Activated naive CD4-positive, alpha-beta T cell treated with anti-CD3 and anti-CD28 coated beads, Interleukin-2, amount 10 ng/mL, durations not matched to agents 7 days and 5 days (primary cell): ENCODE data around the gene ABHD1.
A peak's percentile ranks its signal among the peaks of the same experiment; 100 is the strongest.
"Not testable (repeated sequence)": the region's sequence is repeated elsewhere in the genome, so short reads cannot be mapped to it uniquely, and the experiment has no call there.

Experiments used
- CTCF ChIA-PET: fragments of 350-600 bp; sonication (Branson Sonifier 250); formaldehyde crosslinking; loops from one replicate; lab custom pipeline; 2021; ENCODE audit warnings: antibody characterized with exemption; lab: Charles Lee
- DNase-seq: peaks from one replicate; pipeline ENCODE4 v3.0.0-alpha.2; 2020
- H3K27ac Mint-ChIP-seq: one replicate; pipeline ENCODE4 v1.8.0; 2021; ENCODE audit warnings: mild to moderate bottlenecking, moderate library complexity, mixed read lengths
- H3K27me3 Mint-ChIP-seq: one replicate; pipeline ENCODE4 v1.8.0; 2021; ENCODE audit warnings: mild to moderate bottlenecking, mixed read lengths
- H3K36me3 Mint-ChIP-seq: one replicate; pipeline ENCODE4 v1.8.0; 2021; ENCODE audit warnings: mixed read lengths
- H3K4me1 Mint-ChIP-seq: one replicate; pipeline ENCODE4 v1.8.0; 2021; ENCODE audit warnings: mixed read lengths
- H3K4me3 Mint-ChIP-seq: one replicate; pipeline ENCODE4 v1.8.0; 2021; ENCODE audit warnings: mild to moderate bottlenecking, moderate library complexity, mixed read lengths
- H3K9me3 Mint-ChIP-seq: one replicate; pipeline ENCODE4 v1.8.0; 2021; ENCODE audit warnings: mixed read lengths

The ABHD1 gene

DNA sequence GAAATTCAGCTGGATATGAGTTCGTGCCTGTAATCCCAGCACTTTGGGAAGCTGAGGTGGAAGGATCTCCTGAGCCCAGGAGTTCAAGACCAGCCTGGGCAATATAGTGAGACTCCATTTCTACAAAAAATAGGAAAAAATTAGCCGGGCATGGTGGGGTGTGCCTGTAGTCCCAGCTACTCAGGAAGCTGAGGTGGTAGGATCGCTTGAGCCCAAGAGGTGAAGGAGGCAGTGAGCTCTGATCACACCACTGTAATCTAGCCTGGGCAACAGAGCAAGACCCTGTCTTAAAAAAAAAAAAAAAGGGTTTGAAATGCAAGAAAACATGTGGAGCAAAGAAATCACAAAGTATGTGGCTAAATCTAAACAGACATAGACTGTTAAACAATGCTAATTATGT, 14.5 kb upstream of the ABHD1 start:
- Mint-ChIP-seq H3K4me1 (no peaks in the 10 kb centered on the region), H3K27me3 (peaks cover 28% of the 10 kb centered on the region), H3K4me3 (no peak overlapping the region), H3K9me3 (no peaks in the 10 kb centered on the region), H3K27ac (no peak overlapping the region), H3K36me3 (no peaks in the 10 kb centered on the region)
- no peak for DNase-seq
- CTCF ChIA-PET: no interaction called here

DNA sequence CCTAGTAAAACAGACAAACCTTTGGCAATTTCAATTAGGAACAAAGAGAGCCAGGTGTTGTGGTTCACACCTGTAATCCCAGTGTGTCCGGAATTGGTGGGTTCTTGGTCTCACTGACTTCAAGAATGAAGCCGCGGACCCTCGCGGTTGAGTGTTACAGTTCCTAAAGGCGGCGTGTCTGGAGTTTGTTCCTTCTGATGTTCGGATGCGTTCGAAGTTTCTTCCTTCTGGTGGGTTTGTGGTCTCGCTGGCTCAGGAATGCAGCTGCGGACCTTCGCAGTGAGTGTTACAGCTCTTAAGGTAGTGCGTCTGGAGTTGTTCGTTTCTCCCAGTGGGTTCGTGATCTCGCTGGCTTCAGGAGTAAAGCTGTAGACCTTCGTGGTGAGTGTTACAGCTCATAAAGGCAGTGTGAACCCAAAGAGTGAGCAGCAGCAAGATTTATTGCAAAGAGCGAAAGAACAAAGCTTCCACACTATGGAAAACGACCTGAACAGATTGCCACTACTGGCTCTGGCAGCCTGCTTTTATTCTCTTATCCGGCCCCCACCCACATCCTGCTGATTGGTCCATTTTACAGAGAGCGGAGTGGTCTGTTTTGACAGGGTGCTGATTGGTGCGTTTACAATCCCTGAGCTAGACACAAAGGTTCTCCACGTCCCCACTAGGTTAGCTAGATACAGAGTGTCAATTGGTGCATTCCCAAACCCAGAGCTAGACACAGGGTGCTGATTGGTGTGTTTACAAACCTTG, 12.8 kb upstream of the ABHD1 start:
- H3K27ac Mint-ChIP-seq, H3K9me3 Mint-ChIP-seq, DNase-seq, H3K4me1 Mint-ChIP-seq, CTCF ChIA-PET, H3K4me3 Mint-ChIP-seq, H3K36me3 Mint-ChIP-seq: not testable (repeated sequence)
- peaks cover 28% of the 10 kb centered on the region for H3K27me3 Mint-ChIP-seq

DNA sequence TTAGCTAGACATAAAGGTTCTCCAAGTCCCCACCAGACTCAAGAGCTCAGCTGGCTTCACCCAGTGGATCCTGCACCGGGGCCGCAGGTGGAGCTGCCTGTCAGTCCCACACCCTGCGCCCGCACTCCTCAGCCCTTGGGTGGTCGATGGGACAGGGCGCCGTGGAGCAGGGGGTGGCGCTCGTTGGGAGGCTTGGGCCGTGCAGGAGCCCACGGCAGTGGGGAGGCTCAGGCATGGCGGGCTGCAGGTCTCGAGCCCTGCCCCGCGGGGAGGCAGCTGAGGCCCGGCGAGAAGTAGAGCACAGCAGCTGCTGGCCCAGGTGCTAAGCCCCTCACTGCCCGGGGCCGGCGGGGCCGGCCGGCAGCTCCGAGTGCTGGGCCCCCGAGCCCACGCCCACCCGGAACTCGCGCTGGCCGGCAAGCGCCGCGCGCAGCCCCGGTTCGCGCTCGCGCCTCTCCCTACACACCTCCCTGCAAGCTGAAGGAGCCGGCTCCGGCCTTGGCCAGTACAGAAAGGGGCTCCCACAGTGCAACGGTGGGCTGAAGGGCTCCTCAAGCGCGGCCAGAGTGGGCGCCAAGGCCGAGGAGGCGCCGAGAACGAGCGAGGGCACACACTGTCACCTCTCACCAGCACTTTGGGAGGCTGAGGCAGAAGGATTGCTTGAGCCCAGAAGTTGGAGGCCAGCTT, 12.1 kb upstream of the ABHD1 start:
- H3K9me3 Mint-ChIP-seq, H3K4me3 Mint-ChIP-seq, CTCF ChIA-PET, H3K27ac Mint-ChIP-seq, DNase-seq, H3K4me1 Mint-ChIP-seq, H3K36me3 Mint-ChIP-seq: not testable (repeated sequence)
- peaks cover 28% of the 10 kb centered on the region for H3K27me3 Mint-ChIP-seq

DNA sequence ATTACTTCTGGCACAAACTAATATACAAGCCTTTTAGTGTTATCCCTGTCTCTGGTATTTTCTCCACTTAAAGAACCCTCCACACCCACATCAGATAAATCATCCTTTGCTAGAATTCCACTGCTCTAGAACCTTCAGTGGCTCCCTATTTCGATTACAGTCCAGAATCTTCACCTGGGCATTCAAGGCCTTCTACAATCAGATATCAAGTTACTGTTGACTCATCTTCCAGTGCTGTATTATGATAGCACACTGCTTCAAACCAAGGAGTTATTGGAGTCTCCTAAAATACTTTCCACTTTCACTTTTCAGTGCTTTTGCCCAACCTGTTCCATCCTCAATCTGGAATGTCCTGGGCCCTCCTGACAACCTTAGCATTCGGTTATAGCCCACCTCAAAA, 8.1 kb upstream of the ABHD1 start:
- CTCF ChIA-PET: interaction anchor here (0.8 to 1.9 kb wide), 2 partner anchors 12 to 15 kb away, joined by 3 to 6 read pairs; no protein-coding TSS in a partner anchor
- Mint-ChIP-seq H3K4me3 (no peak overlapping the region), H3K4me1 (peaks cover 13% of the 10 kb centered on the region), H3K27ac (no peak overlapping the region), H3K27me3 (peaks cover 54% of the 10 kb centered on the region), H3K9me3 (no peaks in the 10 kb centered on the region), H3K36me3 (no peaks in the 10 kb centered on the region)
- no peak for DNase-seq

DNA sequence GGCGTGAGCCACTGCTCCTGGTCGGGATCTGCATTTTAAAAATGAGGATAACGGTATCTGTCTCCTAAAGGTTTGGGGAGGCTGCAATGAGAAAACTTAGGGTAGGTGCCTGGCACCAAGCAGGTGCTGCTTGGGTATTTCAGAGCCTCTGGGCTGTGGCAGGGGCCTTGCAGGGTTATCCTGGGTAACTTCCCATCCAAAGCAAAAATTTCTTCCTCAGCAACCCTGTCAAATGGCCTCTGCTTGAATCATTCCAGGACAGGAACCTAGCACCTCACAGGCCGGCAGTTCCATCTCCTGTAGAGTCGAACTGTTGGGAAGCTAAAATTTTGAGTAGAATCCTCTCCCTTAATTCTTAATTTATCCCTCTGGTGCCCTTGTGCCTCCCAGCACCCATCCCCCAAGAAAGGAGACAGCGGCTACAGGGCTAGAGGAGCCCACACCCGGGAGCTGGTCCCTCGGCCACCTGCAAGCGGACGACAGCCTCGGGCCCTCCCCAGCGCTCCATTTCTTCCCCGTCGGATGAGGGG, 5.6 kb upstream of the ABHD1 start:
- no peak for DNase-seq
- H3K27ac Mint-ChIP-seq: no peak overlapping the region
- no peaks in the 10 kb centered on the region for H3K9me3 Mint-ChIP-seq
- CTCF ChIA-PET: interaction anchor here (0.6 kb wide), 1 partner anchor 51 kb away, joined by 5 read pairs; no protein-coding TSS in a partner anchor
- H3K4me3 Mint-ChIP-seq: peak overlapping the region; percentile 13
- H3K4me1 Mint-ChIP-seq: peaks cover 15% of the 10 kb centered on the region
- H3K36me3 Mint-ChIP-seq: no peaks in the 10 kb centered on the region
- H3K27me3 Mint-ChIP-seq: peaks cover 74% of the 10 kb centered on the region

DNA sequence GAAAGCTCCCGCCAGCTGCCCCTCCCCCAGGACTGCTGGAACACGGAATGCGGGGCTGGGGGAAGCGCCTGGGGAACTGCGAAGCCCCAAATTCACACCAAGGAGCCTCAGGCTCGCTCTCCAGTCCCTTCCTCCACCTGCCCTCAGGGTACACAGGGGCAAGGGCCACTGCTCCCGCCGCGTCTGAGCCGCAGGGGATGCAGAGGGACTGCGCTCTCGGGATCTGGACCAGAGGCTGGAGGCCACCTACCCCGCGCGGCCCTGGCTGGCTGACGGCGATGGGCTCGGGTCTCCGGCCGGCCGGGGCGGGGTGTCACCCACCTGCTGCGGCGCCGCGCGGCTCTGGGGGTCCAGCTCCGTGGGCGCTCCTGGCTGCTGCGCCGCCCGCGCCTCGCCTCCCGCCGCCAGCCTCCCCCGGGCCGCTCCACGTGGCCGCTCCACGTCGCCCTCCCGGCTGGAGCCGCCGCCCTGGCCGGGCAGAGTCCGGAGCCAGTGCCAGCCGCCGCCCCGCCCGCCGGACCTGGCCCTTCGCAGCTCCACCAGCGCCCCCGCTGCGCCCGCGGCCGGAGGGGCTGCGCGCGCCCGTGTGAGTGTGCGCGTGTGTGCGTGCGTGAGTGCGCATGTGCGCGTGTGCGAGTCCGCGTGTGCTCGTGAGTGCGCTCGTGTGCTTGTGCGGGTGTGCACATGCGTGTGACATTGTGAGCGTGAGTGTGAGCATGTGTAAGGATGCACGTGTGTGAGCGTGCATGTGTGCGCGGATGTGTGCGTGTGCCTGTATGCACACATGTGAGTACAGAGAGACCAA, 4.9 kb upstream of the ABHD1 start, which contains the start of gene CGREF1:
Gene CGREF1 (minus strand): TSS at position 604 of the 805 bp plus-strand sequence. CDS start 14,762 bp downstream, outside the sequence.
- peaks cover 74% of the 10 kb centered on the region for H3K27me3 Mint-ChIP-seq
- no peaks in the 10 kb centered on the region for H3K9me3 Mint-ChIP-seq
- CTCF ChIA-PET: no interaction called here
- H3K4me3 Mint-ChIP-seq: peak within 1 kb of the TSS; percentile 77
- peaks cover 19% of the 10 kb centered on the region for H3K4me1 Mint-ChIP-seq
- no peaks in the 10 kb centered on the region for H3K36me3 Mint-ChIP-seq
- H3K27ac Mint-ChIP-seq: no peak within 1 kb of the TSS
- DNase-seq: peak; percentile 32

DNA sequence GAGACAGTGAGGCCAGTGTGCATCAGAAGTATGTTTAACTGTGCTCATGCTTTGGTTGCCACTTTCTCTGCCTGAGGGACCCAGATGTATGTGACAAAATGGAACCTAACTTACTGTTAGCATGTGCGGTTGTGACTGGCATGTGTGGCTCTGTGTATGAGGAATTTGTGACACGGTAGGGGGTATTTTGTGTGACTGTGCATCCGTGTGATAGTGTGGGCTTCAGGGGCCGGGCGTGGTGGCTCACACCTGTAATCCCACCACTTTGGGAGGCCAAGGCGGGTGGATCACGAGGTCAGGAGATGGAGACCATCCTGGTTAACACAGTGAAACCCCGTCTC, 4.3 kb upstream of the ABHD1 start:
- H3K36me3 Mint-ChIP-seq, CTCF ChIA-PET, H3K9me3 Mint-ChIP-seq, H3K27ac Mint-ChIP-seq, DNase-seq: not testable (repeated sequence)
- peaks cover 72% of the 10 kb centered on the region for H3K27me3 Mint-ChIP-seq
- peaks cover 22% of the 10 kb centered on the region for H3K4me1 Mint-ChIP-seq
- H3K4me3 Mint-ChIP-seq: peak overlapping the region; percentile 77

DNA sequence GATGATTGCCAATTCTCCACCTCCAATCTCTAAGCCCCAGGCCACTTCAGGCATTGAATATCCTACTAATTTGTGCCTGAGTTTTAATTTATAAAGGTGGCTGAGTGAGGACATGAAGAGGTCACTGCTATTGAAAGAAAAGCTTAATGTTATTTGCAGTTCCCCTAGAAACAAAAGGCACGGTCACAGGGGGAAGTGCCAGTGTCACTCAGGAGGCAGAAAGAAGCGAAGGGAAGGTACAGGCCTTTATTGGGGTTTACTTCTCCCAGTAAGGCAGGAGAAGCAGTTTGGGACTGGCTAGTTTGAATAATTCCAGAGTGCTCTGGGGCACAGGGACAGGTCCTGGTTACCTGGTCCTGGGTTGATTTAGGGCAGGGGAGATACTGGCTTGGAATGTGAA, 1.7 kb upstream of the ABHD1 start:
- Mint-ChIP-seq H3K36me3 (no peaks in the 10 kb centered on the region), H3K4me3 (no peak overlapping the region), H3K4me1 (peaks cover 22% of the 10 kb centered on the region), H3K27ac (no peak overlapping the region), H3K9me3 (no peaks in the 10 kb centered on the region), H3K27me3 (peaks cover 62% of the 10 kb centered on the region)
- DNase-seq: no peak
- CTCF ChIA-PET: no interaction called here

DNA sequence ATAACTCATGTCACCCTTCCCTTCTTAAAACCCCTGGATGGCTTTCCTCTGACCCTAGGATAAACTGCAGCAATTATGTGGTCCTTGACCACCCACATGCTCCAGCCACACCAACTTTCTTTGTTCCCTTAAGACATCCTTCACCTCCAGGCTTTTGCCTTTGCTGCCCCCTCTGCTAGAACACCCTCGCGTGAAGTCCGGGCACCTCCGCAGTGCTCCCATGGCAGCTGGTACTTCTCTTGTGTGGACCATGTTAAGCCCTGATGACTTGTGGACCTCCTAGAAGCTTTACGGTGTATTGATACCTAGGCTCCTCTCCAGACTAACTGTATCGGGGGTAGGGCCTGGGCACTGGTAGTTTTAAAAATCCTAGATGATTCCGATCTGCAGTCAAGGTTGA, 824 bp upstream of the ABHD1 start:
- DNase-seq: no peak
- H3K4me3 Mint-ChIP-seq: peak overlapping the region; percentile 71
- no peaks in the 10 kb centered on the region for H3K9me3 Mint-ChIP-seq
- no peak overlapping the region for H3K27ac Mint-ChIP-seq
- peaks cover 56% of the 10 kb centered on the region for H3K27me3 Mint-ChIP-seq
- H3K36me3 Mint-ChIP-seq: no peaks in the 10 kb centered on the region
- H3K4me1 Mint-ChIP-seq: peaks cover 22% of the 10 kb centered on the region
- CTCF ChIA-PET: interaction anchor here (0.8 to 2.6 kb wide), 9 partner anchors 10 to 180 kb away, joined by 3 to 19 read pairs (median 4); partner anchors contain the start of genes AGBL5 and PREB

DNA sequence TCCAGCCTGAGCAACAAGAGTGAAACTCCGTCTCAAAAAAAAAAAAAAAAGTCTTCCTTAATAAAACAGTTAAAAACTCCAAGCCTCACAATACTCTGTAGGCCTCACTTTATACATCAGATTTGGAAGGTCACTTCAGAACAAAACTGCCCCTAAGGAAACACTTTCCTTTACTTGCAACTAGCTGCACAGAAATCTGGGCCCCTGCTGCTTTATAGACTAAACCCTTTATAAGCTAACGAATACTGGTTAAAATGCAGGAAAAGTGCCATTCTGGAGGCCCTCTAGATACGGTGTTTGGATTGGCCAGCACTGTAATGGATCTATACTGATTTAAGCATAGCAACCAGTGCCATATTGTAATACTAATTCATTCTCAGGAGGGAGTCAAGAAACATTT, 1.5 kb downstream of the ABHD1 start:
- CTCF ChIA-PET: interaction anchor here (1.0 to 2.6 kb wide), 2 partner anchors 8 to 558 kb away, joined by 3 to 19 read pairs; partner anchors contain the start of gene PREB
- Mint-ChIP-seq H3K27ac (no peak overlapping the region), H3K27me3 (peaks cover 34% of the 10 kb centered on the region), H3K4me3 (no peak overlapping the region), H3K36me3 (peaks cover 6% of the 10 kb centered on the region), H3K4me1 (peaks cover 10% of the 10 kb centered on the region), H3K9me3 (no peaks in the 10 kb centered on the region)
- DNase-seq: no peak

DNA sequence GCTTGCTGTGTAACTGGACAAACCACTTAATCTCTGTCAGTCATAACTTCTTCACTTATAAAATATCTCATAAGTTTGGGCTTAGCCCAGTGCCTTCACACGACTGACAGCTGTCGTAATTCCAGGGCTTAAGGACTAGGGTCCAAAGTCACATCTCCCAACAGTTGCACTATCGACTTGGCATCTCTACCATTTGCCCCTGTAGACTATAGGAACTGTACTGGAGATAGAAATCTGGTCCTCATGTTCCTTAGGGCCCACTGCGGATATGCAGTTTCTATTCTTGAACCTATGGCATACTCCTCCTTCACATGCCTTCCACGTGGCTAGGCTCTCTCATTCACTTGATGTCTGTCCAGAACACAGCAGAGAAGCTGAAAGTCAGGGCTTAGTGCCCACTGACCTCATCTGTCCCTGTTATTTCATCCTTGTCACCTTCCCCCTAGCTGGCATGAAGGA, 2.7 kb downstream of the ABHD1 start:
- H3K36me3 Mint-ChIP-seq: peaks cover 14% of the 10 kb centered on the region
- H3K27ac Mint-ChIP-seq: no peak overlapping the region
- H3K4me1 Mint-ChIP-seq: peaks cover 12% of the 10 kb centered on the region
- H3K27me3 Mint-ChIP-seq: peaks cover 22% of the 10 kb centered on the region
- H3K4me3 Mint-ChIP-seq: no peak overlapping the region
- DNase-seq: no peak
- no peaks in the 10 kb centered on the region for H3K9me3 Mint-ChIP-seq
- CTCF ChIA-PET: interaction anchor here (0.7 to 1.1 kb wide), 2 partner anchors 144 to 290 kb away, joined by 3 read pairs; no protein-coding TSS in a partner anchor

DNA sequence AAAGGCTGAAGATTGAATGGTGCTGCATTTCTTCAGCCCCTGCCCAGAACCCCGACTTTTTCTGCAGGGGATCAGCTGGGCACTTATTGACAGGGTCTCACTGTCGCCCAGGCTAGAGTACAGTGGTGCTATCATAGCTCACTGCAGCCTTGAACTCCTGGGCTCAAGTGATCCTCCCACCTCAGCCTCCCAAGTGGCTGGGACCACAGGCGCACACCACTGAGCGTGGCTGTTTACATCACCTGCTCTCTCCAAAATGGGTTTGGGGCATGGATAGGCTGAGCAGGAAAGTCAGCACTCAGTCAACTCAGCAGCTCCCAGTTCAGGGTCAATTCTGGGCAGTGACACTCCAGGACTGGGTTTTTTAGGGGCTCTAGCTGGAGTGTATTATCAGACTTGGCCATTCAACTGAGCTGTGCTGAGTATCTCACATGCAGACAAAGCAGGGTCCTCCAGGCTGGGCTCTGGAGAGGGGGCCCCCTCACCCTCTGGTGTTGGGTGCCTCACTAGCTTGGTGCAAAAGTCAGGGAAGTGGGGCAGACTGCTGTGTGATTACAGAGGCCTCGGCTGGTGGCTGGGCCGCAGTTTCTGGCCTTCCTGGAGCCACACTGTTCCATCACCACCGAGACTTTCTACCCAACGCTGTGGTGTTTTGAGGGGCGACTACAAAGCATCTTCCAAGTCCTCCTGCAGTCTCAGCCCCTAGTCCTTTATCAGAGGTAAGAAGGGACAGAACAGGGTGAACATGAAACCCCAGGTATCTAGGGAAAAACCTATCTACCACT, 4.5 kb downstream of the ABHD1 start:
- no peak for DNase-seq
- Mint-ChIP-seq H3K36me3 (peaks cover 20% of the 10 kb centered on the region), H3K27me3 (peaks cover 4% of the 10 kb centered on the region), H3K4me1 (peaks cover 22% of the 10 kb centered on the region), H3K27ac (no peak overlapping the region), H3K9me3 (no peaks in the 10 kb centered on the region), H3K4me3 (no peak overlapping the region)
- CTCF ChIA-PET: no interaction called here
